Amniotic stem cell (primary cell): ENCODE data around the gene CDKN2AIPNL.
A peak's percentile ranks its signal among the peaks of the same experiment; 100 is the strongest.
"Not testable (repeated sequence)": the region's sequence is repeated elsewhere in the genome, so short reads cannot be mapped to it uniquely, and the experiment has no call there.

Source experiments
- DNase-seq: peaks from one replicate; lab custom pipeline; 2025; lab: John Stamatoyannopoulos, UW

The CDKN2AIPNL gene

DNA sequence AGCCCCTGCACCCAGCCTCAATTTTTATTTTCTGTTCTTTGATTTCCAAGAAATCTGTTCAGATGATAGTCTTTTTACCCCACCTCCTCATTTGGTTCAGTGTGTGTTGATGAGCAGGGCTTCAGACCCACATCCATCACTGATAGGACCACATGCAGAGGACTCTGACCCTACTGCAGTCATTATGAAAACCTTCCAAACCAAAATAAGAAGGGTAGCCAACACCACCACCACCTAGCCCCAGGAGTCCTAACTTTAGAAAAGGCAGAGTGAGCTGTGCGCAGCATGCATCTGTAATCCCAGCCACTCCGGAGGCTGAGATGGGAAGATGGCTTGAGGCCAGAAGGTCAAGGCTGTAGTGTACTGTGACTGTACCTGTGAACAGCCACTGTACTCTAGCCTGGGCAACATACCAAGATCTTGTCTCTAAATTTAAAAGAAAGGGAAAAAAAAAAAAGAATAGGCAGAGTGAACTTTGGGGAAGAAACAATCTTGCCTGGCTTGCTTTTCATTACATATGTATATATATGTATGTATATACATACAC is 13.0 kb downstream of the CDKN2AIPNL start:
- no peak for DNase-seq

GRCh38 chr5:134397196-134397595 is 14.5 kb downstream of the CDKN2AIPNL start:
- no peak for DNase-seq

GRCh38 chr5:134396274-134396673 is 15.4 kb downstream of the CDKN2AIPNL start:
- DNase-seq: no peak

- no peak for DNase-seq
Measured at GRCh38 chr5:134394932-134395331, 16.7 kb downstream of the CDKN2AIPNL start.

GRCh38 chr5:134392301-134392700 is 19.4 kb downstream of the CDKN2AIPNL start:
- DNase-seq: no peak

- no peak for DNase-seq
Measured at GRCh38 chr5:134387443-134387842, 24.2 kb downstream of the CDKN2AIPNL start.

DNA sequence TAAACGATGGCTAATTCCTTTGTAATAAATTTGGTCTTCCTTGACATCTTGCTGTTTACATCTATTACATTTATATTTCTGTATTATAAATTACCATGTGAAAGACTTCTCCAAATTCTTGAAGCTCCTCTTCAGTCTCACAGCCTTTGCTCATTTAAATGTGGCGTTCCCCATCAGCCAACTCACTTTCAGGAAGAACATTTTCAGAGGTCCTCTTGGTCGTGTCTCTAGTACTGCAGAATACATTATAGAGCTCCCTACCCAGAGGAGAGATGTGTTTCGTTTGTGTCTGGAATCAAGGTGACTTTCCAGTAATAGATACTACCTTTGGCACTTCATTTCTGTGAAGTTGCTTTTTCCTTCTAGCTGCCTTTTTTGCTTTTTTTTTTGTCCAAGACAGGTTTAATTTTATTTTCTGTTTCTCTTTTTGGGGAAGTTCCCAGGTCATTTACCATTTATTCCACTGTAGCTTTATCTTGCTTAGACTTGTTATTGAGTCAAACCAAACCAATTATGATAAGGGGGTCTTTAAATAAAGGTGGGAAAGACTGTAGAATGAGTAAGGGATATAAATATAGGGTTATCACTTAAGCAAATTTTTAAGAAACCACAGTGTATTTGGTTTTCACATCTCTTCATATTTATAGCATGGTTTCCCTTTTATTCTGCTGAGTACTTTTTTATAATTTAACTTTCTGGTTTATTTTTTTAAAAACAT is 27.5 kb downstream of the CDKN2AIPNL start:
- DNase-seq: no peak

- not testable (repeated sequence) for DNase-seq
Measured at GRCh38 chr5:134382204-134382603, 29.5 kb downstream of the CDKN2AIPNL start.

- DNase-seq: no peak
Measured at GRCh38 chr5:134380346-134380745, 31.3 kb downstream of the CDKN2AIPNL start.

GRCh38 chr5:134374232-134374631 is 37.4 kb downstream of the CDKN2AIPNL start:
- no peak for DNase-seq

DNA sequence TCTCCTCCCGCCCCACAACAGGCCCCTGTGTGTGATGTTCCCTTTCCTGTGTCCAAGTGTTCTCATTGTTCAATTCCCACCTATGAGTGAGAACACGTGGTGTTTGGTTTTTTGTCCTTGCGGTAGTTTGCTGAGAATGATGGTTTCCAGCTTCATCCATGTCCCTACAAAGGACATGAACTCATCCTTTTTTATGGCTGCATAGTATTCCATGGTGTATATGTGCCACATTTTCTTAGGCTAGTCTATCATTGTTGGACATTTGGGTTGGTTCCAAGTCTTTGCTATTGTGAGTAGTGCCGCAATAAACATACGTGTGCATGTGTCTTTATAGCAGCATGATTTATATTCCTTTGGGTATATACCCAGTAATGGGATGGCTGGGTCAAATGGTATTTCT is 38.0 kb downstream of the CDKN2AIPNL start:
- DNase-seq: not testable (repeated sequence)

DNA sequence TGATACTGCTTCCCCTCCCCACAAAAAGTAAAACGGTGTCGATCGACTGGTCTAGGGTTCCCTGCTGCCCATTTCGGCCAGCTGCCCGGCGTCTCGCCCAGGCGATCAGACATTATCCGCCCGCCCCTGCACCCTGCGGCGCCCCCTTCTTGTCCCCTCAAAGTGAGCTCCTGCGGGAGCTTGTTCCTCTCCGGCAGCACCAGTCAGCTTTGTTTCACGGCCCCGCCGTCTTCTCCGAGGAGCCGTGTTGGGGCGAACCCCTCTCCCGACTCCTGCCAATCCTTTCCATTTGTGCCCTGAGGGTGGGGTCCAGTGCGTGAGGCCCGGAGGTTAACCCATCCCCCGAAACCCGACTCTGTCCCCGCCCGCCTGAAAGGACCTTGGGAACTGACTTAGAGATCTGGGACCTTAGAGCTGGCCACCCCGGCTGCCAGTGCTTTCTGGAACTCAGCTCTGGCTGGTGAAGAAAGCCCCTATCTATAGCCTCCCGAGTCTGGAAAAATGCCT is 39.8 kb downstream of the CDKN2AIPNL start:
- no peak for DNase-seq

- DNase-seq: peak; percentile 99
Measured at GRCh38 chr5:134370871-134371833, 40.5 kb downstream of the CDKN2AIPNL start, which contains the start of gene UBE2B. Gene UBE2B, plus strand, starts transcription at chr5:134371569. Its CDS starts 27 bp downstream, at chr5:134371596.

DNA sequence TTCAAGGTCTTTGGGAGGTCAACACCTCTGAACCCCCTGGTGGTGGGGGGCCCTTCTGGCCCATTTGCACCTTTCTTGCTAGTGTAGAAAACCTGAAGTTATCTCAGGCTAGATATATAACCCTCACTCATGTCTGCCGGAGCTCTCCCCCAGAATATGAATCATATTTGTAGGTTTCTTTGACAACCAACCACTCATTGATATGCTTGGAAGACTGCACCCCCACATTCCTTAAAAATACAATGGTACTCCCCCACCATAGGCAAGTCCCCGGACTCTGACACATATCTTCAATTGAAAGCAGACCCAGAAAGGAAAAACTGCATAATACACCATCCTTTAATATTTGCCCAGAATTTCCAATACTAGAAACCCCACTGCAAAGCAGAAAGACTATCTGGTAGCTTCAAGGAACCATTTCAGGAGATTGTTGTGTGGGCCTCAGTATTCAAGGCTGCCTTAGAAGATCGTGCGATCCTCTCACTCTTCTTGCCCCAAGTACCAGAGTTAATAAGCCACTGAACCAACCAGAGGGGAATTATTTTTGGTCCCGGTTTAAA is 41.3 kb downstream of the CDKN2AIPNL start:
- no peak for DNase-seq

GRCh38 chr5:134365604-134366003 is 46.1 kb downstream of the CDKN2AIPNL start:
- DNase-seq: no peak

- DNase-seq: no peak
Measured at GRCh38 chr5:134355681-134356080, 56.0 kb downstream of the CDKN2AIPNL start.
